LNCAP (cell line): ENCODE data around the gene PRDM10.

Experiments used
- CTCF ChIP-seq: fragments of 450-650 bp; IDR thresholded peaks from 2 replicates; pipeline ENCODE4 v1.5.1; 2017; ENCODE audit warnings: mild to moderate bottlenecking

The PRDM10 gene

DNA sequence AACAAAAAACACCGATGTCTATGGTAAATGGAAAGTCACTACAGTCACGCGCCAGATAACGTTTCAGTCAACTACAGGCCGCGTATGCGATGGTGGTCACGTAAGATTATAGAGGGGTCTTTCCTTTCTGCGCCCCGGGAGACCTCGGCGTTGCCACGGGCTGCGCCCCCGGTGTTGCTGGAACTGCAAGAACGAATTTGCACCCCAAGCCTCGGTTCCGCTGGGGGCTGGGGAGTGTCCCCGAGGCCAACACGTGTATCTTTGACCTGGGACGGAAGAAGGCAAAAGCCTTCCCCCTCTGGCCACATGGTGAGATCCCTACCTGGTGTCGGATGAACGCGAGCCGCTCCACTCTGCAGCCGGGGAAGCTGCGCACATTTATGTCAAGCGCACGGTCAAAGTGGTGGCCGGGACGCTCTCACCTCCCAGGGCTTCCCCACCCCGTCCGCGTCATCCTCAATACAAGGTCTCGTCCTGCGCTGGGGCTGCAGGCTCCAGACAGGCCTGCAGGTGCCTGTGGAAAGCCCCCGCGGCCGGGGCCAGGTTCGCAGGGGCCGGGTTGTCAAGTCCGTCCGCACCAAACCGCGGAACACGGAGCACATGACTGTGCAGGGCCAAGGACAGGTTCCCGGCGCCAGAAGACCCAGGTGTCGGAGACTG is 37.8 kb upstream of the PRDM10 start:
- no peak for TF ChIP-seq CTCF

- TF ChIP-seq CTCF, result no peak
Measured at GRCh38 chr11:130037881-130038585, 35.4 kb upstream of the PRDM10 start.

DNA sequence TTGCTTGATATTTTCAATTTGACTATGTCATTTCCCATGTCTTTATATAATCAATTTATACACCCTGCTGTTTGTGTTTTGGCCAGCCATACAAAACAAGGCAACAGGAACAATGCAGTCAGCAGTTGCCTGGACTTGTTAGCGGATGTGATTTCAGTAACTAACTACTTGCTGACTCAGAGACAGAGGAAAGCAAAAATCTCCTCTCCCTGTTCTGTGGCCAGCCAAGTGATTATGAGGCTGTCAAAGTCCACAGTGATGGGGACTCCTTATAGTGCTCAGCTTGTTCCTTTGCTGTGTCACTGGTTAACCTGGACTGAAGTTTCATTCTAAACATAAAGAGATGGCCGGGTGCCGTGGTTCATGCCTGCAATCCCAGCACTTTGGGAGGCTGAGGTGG is 34.4 kb upstream of the PRDM10 start:
- TF ChIP-seq CTCF, result no peak

DNA sequence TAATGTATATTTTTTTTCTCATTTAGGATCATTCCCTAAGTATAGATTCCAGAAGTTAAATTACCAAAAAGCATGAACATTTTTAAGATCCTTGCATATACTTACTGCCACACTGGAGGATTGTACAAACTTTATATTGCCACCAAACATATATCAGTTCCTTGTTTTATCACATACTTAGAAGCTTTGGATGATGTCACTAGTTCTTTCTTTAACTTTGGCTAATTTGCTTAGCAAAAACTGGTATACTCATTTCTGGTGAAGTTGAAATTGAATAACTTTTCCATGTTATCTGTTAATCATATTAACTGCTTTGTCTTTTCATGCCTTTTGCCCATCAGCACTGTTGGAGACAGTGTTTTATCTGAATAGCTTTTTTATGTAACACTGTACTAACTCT is 31.6 kb upstream of the PRDM10 start:
- TF ChIP-seq CTCF, result no peak

GRCh38 chr11:130032931-130033330 is 30.3 kb upstream of the PRDM10 start:
- no peak for TF ChIP-seq CTCF

GRCh38 chr11:130031945-130032344 is 29.3 kb upstream of the PRDM10 start:
- TF ChIP-seq CTCF, result no peak

DNA sequence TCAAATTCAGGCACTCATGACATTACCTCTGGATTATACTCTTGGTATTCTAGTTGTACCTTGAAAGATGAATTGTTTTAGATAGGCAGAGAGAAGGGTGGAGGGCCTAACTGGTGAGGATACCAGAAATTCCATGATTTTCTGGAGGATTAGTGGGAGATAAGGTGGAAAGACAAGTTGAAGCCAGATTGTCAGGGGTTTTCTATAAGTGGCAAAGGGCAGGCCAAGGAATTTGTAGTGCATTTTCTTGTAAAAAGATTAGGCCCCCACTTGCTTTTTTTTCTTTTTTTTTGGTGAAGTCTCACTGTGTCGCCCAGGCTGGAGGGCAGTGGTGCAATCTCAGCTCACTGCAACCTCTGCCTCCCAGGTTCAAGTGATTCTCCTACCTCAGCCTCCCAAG is 28.4 kb upstream of the PRDM10 start:
- no peak for TF ChIP-seq CTCF
